ENCODE results near the gene CEBPG.

Gene CEBPG

GRCh38 chr19:33384983-33385382, 11.5 kb downstream of the CEBPG start:
- DNase-seq = no peak

GRCh38 chr19:33385956-33386355, 12.4 kb downstream of the CEBPG start:
- DNase-seq = peak; percentile 57

- DNase-seq = peak; percentile 24
These were observed 12.9 kb downstream of the CEBPG start for GRCh38 chr19:33386361-33386858.

- no peak for DNase-seq
These were observed 14.1 kb downstream of the CEBPG start for GRCh38 chr19:33387351-33388230.

GRCh38 chr19:33388231-33388724, 14.8 kb downstream of the CEBPG start:
- DNase-seq = peak; percentile 58

GRCh38 chr19:33388725-33389420, 15.4 kb downstream of the CEBPG start:
- peak; percentile 63 for DNase-seq

GRCh38 chr19:33389421-33390100, 16.1 kb downstream of the CEBPG start:
- DNase-seq = peak; percentile 36

- DNase-seq = peak; percentile 64
These were observed 16.8 kb downstream of the CEBPG start for GRCh38 chr19:33390101-33390907.

GRCh38 chr19:33390908-33391630, 17.6 kb downstream of the CEBPG start:
- peak; percentile 22 for DNase-seq

GRCh38 chr19:33391631-33392249, 18.2 kb downstream of the CEBPG start:
- DNase-seq = peak; percentile 25

- peak; percentile 34 for DNase-seq
These were observed 19.1 kb downstream of the CEBPG start for GRCh38 chr19:33392341-33393285.

- DNase-seq = peak; percentile 34
These were observed 19.9 kb downstream of the CEBPG start for GRCh38 chr19:33393286-33394005.

- peak; percentile 60 for DNase-seq
These were observed 20.7 kb downstream of the CEBPG start for GRCh38 chr19:33394006-33394722.

GRCh38 chr19:33394723-33395560, 21.4 kb downstream of the CEBPG start:
- no peak for DNase-seq

GRCh38 chr19:33395561-33396550, 22.3 kb downstream of the CEBPG start:
- peak; percentile 40 for DNase-seq
